Panc1 (cell line): ENCODE measurements around the gene GPRIN2. TPM values are rescaled to one million over a fixed set of nuclear protein-coding genes. Genes with fewer than 3 reads are reported as not detected.

Source experiments
- ATAC-seq: fragments of 200-7000 bp; cut with Tn5 transposase; 2 replicates; pipeline ENCODE4 v1.9.1; 2020; ENCODE audit warnings: mild to moderate bottlenecking, moderate library complexity
- BruUV-seq: library from RNA; stranded (reverse); fragments of 400-500 nt; replicated peaks from 2 replicates; lab custom pipeline; 2021; lab: Mats Ljungman, UMichigan
- CTCF ChIA-PET: fragments of 300-600 bp; sonication (Branson Sonifier 250); formaldehyde crosslinking; loops from one replicate; lab custom pipeline; 2022; ENCODE audit warnings: antibody characterized with exemption; lab: Charles Lee
- POLR2A ChIA-PET: fragments of 300-600 bp; sonication (Branson Sonifier 250); formaldehyde crosslinking; loops from one replicate; lab custom pipeline; 2022; ENCODE audit warnings: antibody characterized with exemption; lab: Charles Lee
- DNase-seq: peaks from one replicate; pipeline ENCODE4 v3.0.0-alpha.2; 2010; ENCODE audit warnings: low read depth, low spot score
- H3K27ac ChIP-seq: 2 replicates; pipeline ENCODE4 v1.5.1; 2011; ENCODE audit warnings: mild to moderate bottlenecking, low read length, inconsistent platforms
- H3K27me3 ChIP-seq: fragments of 200-500 bp; sonication (Bioruptor generic); 2 replicates; pipeline ENCODE4 v1.6.0; 2014; ENCODE audit warnings: low read length, inconsistent platforms; ENCODE audit not compliant: control insufficient read depth, insufficient read depth
- H3K36me3 ChIP-seq: fragments of 200-500 bp; sonication (Bioruptor generic); 2 replicates; pipeline ENCODE4 v1.5.1; 2014; ENCODE audit warnings: inconsistent platforms, mild to moderate bottlenecking, low read length, moderate library complexity; ENCODE audit not compliant: control insufficient read depth, insufficient read depth
- H3K4me1 ChIP-seq: 2 replicates; pipeline ENCODE4 v1.5.1; 2011; ENCODE audit warnings: inconsistent platforms, mild to moderate bottlenecking, low read length, moderate library complexity; ENCODE audit not compliant: control insufficient read depth, insufficient read depth
- H3K4me3 ChIP-seq, 2 experiments: 2 replicates each; pipeline ENCODE4 v1.5.1; 2011 to 2012; ENCODE audit warnings: low read depth in 2 of 2, low read length in 2 of 2, mild to moderate bottlenecking in 2 of 2, inconsistent platforms in 1 of 2, moderate library complexity in 1 of 2
- H3K9me3 ChIP-seq: fragments of 200-500 bp; sonication (Bioruptor generic); 2 replicates; pipeline ENCODE4 v1.5.1; 2014; ENCODE audit warnings: low read depth, mild to moderate bottlenecking, inconsistent platforms, low read length, moderate library complexity; ENCODE audit not compliant: control insufficient read depth, insufficient read depth
- CTCF ChIP-seq: fragments of 450-650 bp; IDR thresholded peaks from 2 replicates; pipeline ENCODE4 v1.5.1; 2017; ENCODE audit warnings: mild to moderate bottlenecking
- POLR2AphosphoS5 ChIP-seq: IDR thresholded peaks from 2 replicates; pipeline ENCODE4 v1.6.1; 2012; ENCODE audit warnings: mild to moderate bottlenecking, low read depth, low read length, moderate library complexity
- REST ChIP-seq, 2 experiments: IDR thresholded peaks; 2 replicates each; pipeline ENCODE4 v1.6.1; 2011 to 2012; ENCODE audit warnings: low read depth in 2 of 2, control low read depth in 1 of 2, low read length in 1 of 2, mild to moderate bottlenecking in 1 of 2, moderate library complexity in 1 of 2; ENCODE audit not compliant: insufficient read depth in 1 of 2
- SIN3A ChIP-seq: IDR thresholded peaks from 2 replicates; pipeline ENCODE4 v1.6.1; 2012; ENCODE audit warnings: low read depth, mild to moderate bottlenecking, low read length, moderate library complexity, borderline replicate concordance; ENCODE audit not compliant: insufficient read depth
- TCF7L2 ChIP-seq: IDR thresholded peaks from 2 replicates; pipeline ENCODE4 v1.6.1; 2011; ENCODE audit warnings: mild to moderate bottlenecking, low read depth, low read length, inconsistent platforms
- in situ Hi-C: cut with HindIII; loops from 2 replicates; pipeline ENCODE4 v1.10.0; 2016; ENCODE audit warnings: low sequenced_read_pairs, low pct_unique_long_range_greater_than_20kb
- intact Hi-C: fragments of 100-400 bp; cut with micrococcal nuclease; formaldehyde crosslinking; loops from one replicate; pipeline ENCODE4 v1.10.0; 2022; ENCODE audit not compliant: unreplicated experiment
- total RNA-seq: library from RNA; stranded (reverse); gene quantifications from one replicate; pipeline ENCODE4 v1.2.1, GENCODE V29; 2021; ENCODE audit not compliant: unreplicated experiment

Gene GPRIN2
- total RNA-seq, 1 experiment from 2014 or later: 12.9 TPM

GRCh38 chr10:46546591-46547540, 9.6 kb downstream of the GPRIN2 start:
- intact Hi-C loops (no loop called here), in situ Hi-C loops (no loop called here)
- Histone ChIP-seq H3K27ac (no peak overlapping the region), H3K27me3 (no peaks in the 10 kb centered on the region), H3K9me3 (no peaks in the 10 kb centered on the region), H3K4me3 (no peak overlapping the region), H3K4me1 (0 out of 2 replicates have a peak, but pooled peaks cover 10% of the 10 kb centered on the region), H3K36me3 (no peaks in the 10 kb centered on the region)
- no peak for TF ChIP-seq TCF7L2
- TF ChIP-seq POLR2AphosphoS5: no peak; the same call in 1 of the 2 replicates
- no peak for TF ChIP-seq CTCF
- TF ChIP-seq SIN3A: no peak
- TSS peak; percentile 31 for BruUV-seq
- no peak for ATAC-seq
- CTCF ChIA-PET: no interaction called here
- no peak for DNase-seq
- POLR2A ChIA-PET: no interaction called here

- intact Hi-C loops (no loop called here), in situ Hi-C loops (no loop called here)
- POLR2A ChIA-PET: no interaction called here
- Histone ChIP-seq H3K36me3 (no peaks in the 10 kb centered on the region), H3K9me3 (no peaks in the 10 kb centered on the region), H3K4me3 (no peak overlapping the region), H3K27me3 (no peaks in the 10 kb centered on the region), H3K4me1 (0 out of 2 replicates have a peak, but pooled peaks cover 10% of the 10 kb centered on the region), H3K27ac (peak overlapping the region; percentile 30)
- ATAC-seq (no peak), DNase-seq (no peak)
- CTCF ChIA-PET: no interaction called here
- TF ChIP-seq REST (IDR thresholded peaks at IDR 0.05; ENCODE audit: insufficient read depth in 1 of 2, low read depth in 2 of 2, low read length in 1 of 2) (no peak), POLR2AphosphoS5 (no peak), CTCF (no peak), SIN3A (no peak), TCF7L2 (no peak)
- no TSS peak for BruUV-seq
Observed at GRCh38 chr10:46545861-46546590, 10.4 kb downstream of the GPRIN2 start.
